ENCODE data around the gene WDR31.
"Not testable (repeated sequence)": the region's sequence is repeated elsewhere in the genome, so short reads cannot be mapped to it uniquely, and the experiment has no call there.

The WDR31 gene

DNA sequence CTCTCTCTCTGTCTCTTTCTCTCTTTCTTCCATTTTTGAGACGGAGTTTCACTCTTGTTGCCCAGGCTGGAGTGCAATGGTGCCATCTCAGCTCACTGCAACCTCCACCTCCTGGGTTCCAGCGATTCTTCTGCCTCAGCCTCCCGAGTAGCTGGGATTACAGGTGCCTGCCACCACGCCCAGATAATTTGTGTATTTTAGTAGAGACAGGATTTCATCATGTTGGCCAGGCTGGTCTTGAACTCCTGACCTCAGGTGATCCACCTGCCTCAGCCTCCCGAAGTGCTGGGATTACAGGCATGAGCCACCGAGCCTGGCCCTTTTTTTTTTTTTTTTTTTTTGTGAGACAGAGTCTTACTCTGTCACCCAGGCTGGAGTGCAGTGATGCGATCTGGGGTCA lies 41.4 kb upstream of the WDR31 start:
- H3K27ac ChIP-seq (ENCODE audit: insufficient read depth in 1 of 2, low read depth in 1 of 2, low read length in 2 of 2, poor library complexity in 1 of 2, severe bottlenecking in 2 of 2); DNase-seq; POLR2A ChIA-PET; H3K27me3 ChIP-seq (replicated peaks in 2 of 5; ENCODE audit: control insufficient read depth in 4 of 5, insufficient read depth in 5 of 5, low read length in 4 of 5); H3K9me3 ChIP-seq (ENCODE audit: control extremely low read depth in 1 of 5, control insufficient read depth in 4 of 5, insufficient read depth in 2 of 5, low read depth in 1 of 5, low read length in 4 of 5); H3K4me3 ChIP-seq (ENCODE audit: control insufficient read depth in 1 of 7, extremely low read depth in 1 of 7, insufficient read depth in 4 of 7, low read depth in 2 of 7, low read length in 6 of 7); CTCF ChIA-PET; H3K36me3 ChIP-seq (ENCODE audit: control insufficient read depth in 4 of 4, insufficient read depth in 4 of 4, low read length in 3 of 4): not testable (repeated sequence)
- 96% methylated on average over 4 of the region's 7 CpGs for WGBS (ENCODE audit: insufficient coverage)
- H3K4me1 ChIP-seq (ENCODE audit: control extremely low read depth in 1 of 4, control insufficient read depth in 4 of 4, insufficient read depth in 4 of 4, low read length in 3 of 4), result peaks cover 0 to 15% (median 5%) of the 10 kb centered on the region in 4 experiments

DNA sequence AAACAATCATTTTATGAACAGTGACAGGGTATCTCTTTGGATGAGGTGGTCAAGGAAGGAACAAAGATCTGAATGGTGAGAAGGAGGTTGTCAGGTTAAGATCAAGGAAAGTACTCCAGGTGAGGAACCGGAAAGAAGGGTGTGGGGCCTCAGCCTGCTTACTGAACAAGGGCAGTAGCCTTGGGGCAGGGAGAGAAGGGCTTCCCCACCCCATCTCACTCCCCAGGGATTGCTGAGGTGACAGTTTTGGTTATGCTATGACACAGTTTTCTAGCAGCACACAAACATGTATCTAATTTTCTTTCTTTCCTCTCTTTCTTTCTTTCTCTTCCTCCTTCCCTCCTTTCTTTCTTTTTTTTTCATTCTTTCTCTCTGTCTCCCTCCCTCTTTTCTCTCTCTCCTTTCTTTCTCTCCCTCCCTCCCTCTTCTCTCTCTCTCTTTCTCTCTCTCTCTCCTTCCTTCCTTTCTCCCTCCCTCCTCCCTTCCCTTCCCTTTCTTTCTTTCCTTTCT lies 40.8 kb upstream of the WDR31 start:
- H3K36me3 ChIP-seq (ENCODE audit: control insufficient read depth in 4 of 4, insufficient read depth in 4 of 4, low read length in 3 of 4), result peaks cover 0 to 4% (median under 1%) of the 10 kb centered on the region in 4 experiments
- no peaks in the 10 kb centered on the region for H3K9me3 ChIP-seq (ENCODE audit: control extremely low read depth in 1 of 5, control insufficient read depth in 4 of 5, insufficient read depth in 2 of 5, low read depth in 1 of 5, low read length in 4 of 5)
- H3K27me3 ChIP-seq (replicated peaks in 2 of 5; ENCODE audit: control insufficient read depth in 4 of 5, insufficient read depth in 5 of 5, low read length in 4 of 5), result no peaks in the 10 kb centered on the region
- H3K4me3 ChIP-seq (ENCODE audit: control insufficient read depth in 1 of 7, extremely low read depth in 1 of 7, insufficient read depth in 4 of 7, low read depth in 2 of 7, low read length in 6 of 7), result no peak overlapping the region
- ChIA-PET POLR2A (no interaction called here), CTCF (no interaction called here)
- peaks cover 0 to 15% (median 5%) of the 10 kb centered on the region in 4 experiments for H3K4me1 ChIP-seq (ENCODE audit: control extremely low read depth in 1 of 4, control insufficient read depth in 4 of 4, insufficient read depth in 4 of 4, low read length in 3 of 4)
- DNase-seq, result no peak
- WGBS (ENCODE audit: insufficient coverage), result no CpG with 5 or more reads among the region's 1 CpG
- H3K27ac ChIP-seq (ENCODE audit: insufficient read depth in 1 of 2, low read depth in 1 of 2, low read length in 2 of 2, poor library complexity in 1 of 2, severe bottlenecking in 2 of 2), result no peak overlapping the region

DNA sequence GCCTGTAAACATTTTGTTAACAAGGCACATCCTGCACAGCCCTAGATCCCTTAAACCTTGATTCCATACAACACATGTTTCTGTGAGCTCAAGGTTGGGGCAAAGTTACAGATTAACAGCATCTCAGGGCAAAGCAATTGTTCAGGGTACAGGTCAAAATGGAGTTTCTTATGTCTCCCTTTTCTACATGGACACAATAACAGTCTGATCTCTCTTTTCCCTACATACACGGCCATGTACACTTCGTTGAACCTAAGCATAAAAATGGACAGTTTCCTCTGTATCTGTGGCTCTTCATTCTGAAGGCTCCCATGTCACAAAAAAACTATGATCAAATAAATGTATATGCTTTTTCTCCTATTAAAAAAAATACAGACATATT lies 39.7 kb upstream of the WDR31 start:
- CTCF ChIA-PET, DNase-seq: not testable (repeated sequence)

DNA sequence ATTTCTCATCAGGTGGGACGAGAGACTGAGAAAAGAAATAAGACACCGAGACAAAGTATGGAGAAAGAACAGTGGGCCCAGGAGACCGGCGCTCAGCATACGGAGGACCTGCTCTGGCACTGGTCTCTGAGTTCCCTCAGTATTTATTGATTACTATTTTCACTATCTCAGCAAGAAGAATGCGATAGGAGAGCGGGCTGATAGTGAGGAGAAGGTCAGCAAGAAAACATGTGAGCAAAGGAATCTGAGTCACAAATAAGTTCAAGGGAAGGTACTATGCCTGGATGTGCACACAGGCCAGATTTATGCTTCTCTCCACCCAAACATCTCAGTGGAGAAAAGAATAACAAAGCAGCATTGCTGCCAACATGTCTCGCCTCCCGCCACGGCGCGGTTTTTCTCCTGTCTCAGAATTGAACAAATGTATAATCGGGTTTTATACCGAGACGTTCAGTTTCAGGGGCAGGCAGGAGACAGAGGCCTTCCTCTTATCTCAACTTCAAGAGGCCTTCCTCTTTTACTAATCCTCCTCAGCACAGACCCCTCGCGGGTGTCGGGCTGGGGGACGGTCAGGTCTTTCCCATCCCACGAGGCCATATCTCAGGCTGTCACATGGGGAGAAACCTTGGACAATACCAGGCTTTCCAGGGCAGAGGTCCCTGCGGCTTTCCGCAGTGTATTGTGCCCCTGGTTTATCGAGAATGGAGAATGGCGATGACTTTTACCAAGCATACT lies 39.2 kb upstream of the WDR31 start:
- H3K4me3 ChIP-seq (ENCODE audit: control insufficient read depth in 1 of 7, extremely low read depth in 1 of 7, insufficient read depth in 4 of 7, low read depth in 2 of 7, low read length in 6 of 7); CTCF ChIA-PET; H3K27ac ChIP-seq (ENCODE audit: insufficient read depth in 1 of 2, low read depth in 1 of 2, low read length in 2 of 2, poor library complexity in 1 of 2, severe bottlenecking in 2 of 2); H3K36me3 ChIP-seq (ENCODE audit: control insufficient read depth in 4 of 4, insufficient read depth in 4 of 4, low read length in 3 of 4); H3K9me3 ChIP-seq (ENCODE audit: control extremely low read depth in 1 of 5, control insufficient read depth in 4 of 5, insufficient read depth in 2 of 5, low read depth in 1 of 5, low read length in 4 of 5); H3K27me3 ChIP-seq (replicated peaks in 2 of 5; ENCODE audit: control insufficient read depth in 4 of 5, insufficient read depth in 5 of 5, low read length in 4 of 5); POLR2A ChIA-PET: not testable (repeated sequence)
- H3K4me1 ChIP-seq (ENCODE audit: control extremely low read depth in 1 of 4, control insufficient read depth in 4 of 4, insufficient read depth in 4 of 4, low read length in 3 of 4), result peaks cover 0 to 21% (median 9%) of the 10 kb centered on the region in 4 experiments
- peak; percentile 26 to 69 (median 45) for DNase-seq
- 43% methylated on average over 15 of the region's 24 CpGs for whole genome bisulfite sequencing (ENCODE audit: insufficient coverage)

More for the DNA sequence above, 39.7 kb upstream of the WDR31 start:
- no CpG with 5 or more reads among the region's 2 CpGs for WGBS (ENCODE audit: insufficient coverage)
- H3K9me3 ChIP-seq (ENCODE audit: control extremely low read depth in 1 of 5, control insufficient read depth in 4 of 5, insufficient read depth in 2 of 5, low read depth in 1 of 5, low read length in 4 of 5); H3K27ac ChIP-seq (ENCODE audit: insufficient read depth in 1 of 2, low read depth in 1 of 2, low read length in 2 of 2, poor library complexity in 1 of 2, severe bottlenecking in 2 of 2); H3K36me3 ChIP-seq (ENCODE audit: control insufficient read depth in 4 of 4, insufficient read depth in 4 of 4, low read length in 3 of 4); H3K27me3 ChIP-seq (replicated peaks in 2 of 5; ENCODE audit: control insufficient read depth in 4 of 5, insufficient read depth in 5 of 5, low read length in 4 of 5); POLR2A ChIA-PET; H3K4me3 ChIP-seq (ENCODE audit: control insufficient read depth in 1 of 7, extremely low read depth in 1 of 7, insufficient read depth in 4 of 7, low read depth in 2 of 7, low read length in 6 of 7): not testable (repeated sequence)
- H3K4me1 ChIP-seq (ENCODE audit: control extremely low read depth in 1 of 4, control insufficient read depth in 4 of 4, insufficient read depth in 4 of 4, low read length in 3 of 4), result peaks cover 0 to 21% (median 9%) of the 10 kb centered on the region in 4 experiments

- no peaks in the 10 kb centered on the region for H3K9me3 ChIP-seq (ENCODE audit: control extremely low read depth in 1 of 5, control insufficient read depth in 4 of 5, insufficient read depth in 2 of 5, low read depth in 1 of 5, low read length in 4 of 5)
- peaks cover 0 to 21% (median 10%) of the 10 kb centered on the region in 4 experiments for H3K4me1 ChIP-seq (ENCODE audit: control extremely low read depth in 1 of 4, control insufficient read depth in 4 of 4, insufficient read depth in 4 of 4, low read length in 3 of 4)
- CTCF ChIA-PET, result interaction anchor here (0.7 to 2.4 kb wide), 4 partner anchors 9 to 37 kb away, joined by 3 to 7 read pairs (median 4); partner anchors contain the start of gene WDR31
- no peaks in the 10 kb centered on the region for H3K27me3 ChIP-seq (replicated peaks in 2 of 5; ENCODE audit: control insufficient read depth in 4 of 5, insufficient read depth in 5 of 5, low read length in 4 of 5)
- peak within 1 kb of the TSS in 1 of 2 experiments; percentile 64 for H3K27ac ChIP-seq (ENCODE audit: insufficient read depth in 1 of 2, low read depth in 1 of 2, low read length in 2 of 2, poor library complexity in 1 of 2, severe bottlenecking in 2 of 2)
- WGBS (ENCODE audit: insufficient coverage), result 7% methylated on average over 41 of the region's 74 CpGs
- POLR2A ChIA-PET, result interaction anchor here (0.6 to 1.0 kb wide), 2 partner anchors 9 to 26 kb away, joined by 3 read pairs; no protein-coding TSS in a partner anchor
- H3K4me3 ChIP-seq (ENCODE audit: control insufficient read depth in 1 of 7, extremely low read depth in 1 of 7, insufficient read depth in 4 of 7, low read depth in 2 of 7, low read length in 6 of 7), result peak within 1 kb of the TSS; percentile 61 to 92 (median 84)
- peaks cover 0 to 26% (median 17%) of the 10 kb centered on the region in 4 experiments for H3K36me3 ChIP-seq (ENCODE audit: control insufficient read depth in 4 of 4, insufficient read depth in 4 of 4, low read length in 3 of 4)
- peak; percentile 73 to 90 (median 83) for DNase-seq
Measured at GRCh38 chr9:113376634-113377567, 36.8 kb upstream of the WDR31 start, which contains the start of gene HDHD3. Gene HDHD3 (minus strand): TSS chr9:113376986. CDS start chr9:113374354, 2,632 bp downstream.

- Histone ChIP-seq H3K27me3 (replicated peaks in 2 of 5; ENCODE audit: control insufficient read depth in 4 of 5, insufficient read depth in 5 of 5, low read length in 4 of 5) (no peaks in the 10 kb centered on the region), H3K4me1 (ENCODE audit: control extremely low read depth in 1 of 4, control insufficient read depth in 4 of 4, insufficient read depth in 4 of 4, low read length in 3 of 4) (peaks cover 0 to 21% (median 10%) of the 10 kb centered on the region in 4 experiments), H3K36me3 (ENCODE audit: control insufficient read depth in 4 of 4, insufficient read depth in 4 of 4, low read length in 3 of 4) (peaks cover 3 to 33% (median 23%) of the 10 kb centered on the region in 4 experiments), H3K4me3 (ENCODE audit: control insufficient read depth in 1 of 7, extremely low read depth in 1 of 7, insufficient read depth in 4 of 7, low read depth in 2 of 7, low read length in 6 of 7) (peak overlapping the region in 3 of 7 experiments; percentile 49 to 92 (median 79)), H3K9me3 (ENCODE audit: control extremely low read depth in 1 of 5, control insufficient read depth in 4 of 5, insufficient read depth in 2 of 5, low read depth in 1 of 5, low read length in 4 of 5) (no peaks in the 10 kb centered on the region), H3K27ac (ENCODE audit: insufficient read depth in 1 of 2, low read depth in 1 of 2, low read length in 2 of 2, poor library complexity in 1 of 2, severe bottlenecking in 2 of 2) (no peak overlapping the region)
- WGBS (ENCODE audit: insufficient coverage), result 68% methylated on average over 4 of the region's 6 CpGs
- ChIA-PET POLR2A (interaction anchor here (0.6 kb wide), 1 partner anchor 28 kb away, joined by 3 read pairs; no protein-coding TSS in a partner anchor), CTCF (interaction anchor here (1.5 to 3.7 kb wide), 3 partner anchors 13 to 35 kb away, joined by 3 to 15 read pairs (median 7); partner anchors contain the start of genes BSPRY and WDR31)
- DNase-seq, result no peak
Measured at GRCh38 chr9:113375057-113376023, 35.3 kb upstream of the WDR31 start.

Data from common myeloid progenitor, CD34-positive (primary cell).